ENCODE data around the gene HSPE1.
"Not testable (repeated sequence)": the region's sequence is repeated elsewhere in the genome, so short reads cannot be mapped to it uniquely, and the experiment has no call there.

Gene HSPE1

GRCh38 chr2:197498937-197499593 is 1.1 kb upstream of the HSPE1 start:
- DNase-seq: peak; percentile 45

- DNase-seq: peak; percentile 53
Measured at GRCh38 chr2:197500503-197501131, 438 bp downstream of the HSPE1 start.

GRCh38 chr2:197502201-197502600 is 2.0 kb downstream of the HSPE1 start:
- DNase-seq: no peak

- DNase-seq: no peak
Measured at GRCh38 chr2:197502685-197503084, 2.5 kb downstream of the HSPE1 start.

GRCh38 chr2:197504000-197504399 is 3.8 kb downstream of the HSPE1 start:
- no peak for DNase-seq

- no peak for DNase-seq
Measured at GRCh38 chr2:197504512-197504911, 4.3 kb downstream of the HSPE1 start.

GRCh38 chr2:197506658-197507057 is 6.5 kb downstream of the HSPE1 start:
- DNase-seq: no peak

GRCh38 chr2:197513915-197514314 is 13.7 kb downstream of the HSPE1 start:
- DNase-seq: no peak

GRCh38 chr2:197514754-197515153 is 14.6 kb downstream of the HSPE1 start:
- no peak for DNase-seq

- no peak for DNase-seq
Measured at GRCh38 chr2:197515315-197515738, 15.1 kb downstream of the HSPE1 start.

- DNase-seq: peak; percentile 94
Measured at GRCh38 chr2:197515739-197516392, 15.7 kb downstream of the HSPE1 start, which contains the start of gene MOB4. Gene MOB4, plus strand, starts transcription at chr2:197516066. Its CDS starts 21 bp downstream, at chr2:197516087.

- DNase-seq: peak; percentile 37
Measured at GRCh38 chr2:197516393-197516761, 16.2 kb downstream of the HSPE1 start.

- DNase-seq: no peak
Measured at GRCh38 chr2:197517150-197517549, 17.0 kb downstream of the HSPE1 start.

- no peak for DNase-seq
Measured at GRCh38 chr2:197538412-197538811, 38.2 kb downstream of the HSPE1 start.

GRCh38 chr2:197539734-197540133 is 39.6 kb downstream of the HSPE1 start:
- DNase-seq: no peak

- no peak for DNase-seq
Measured at GRCh38 chr2:197543206-197543605, 43.0 kb downstream of the HSPE1 start.

GRCh38 chr2:197547163-197547900 is 47.2 kb downstream of the HSPE1 start:
- DNase-seq: no peak

GRCh38 chr2:197548582-197548981 is 48.4 kb downstream of the HSPE1 start:
- no peak for DNase-seq

GRCh38 chr2:197551260-197551659 is 51.1 kb downstream of the HSPE1 start:
- DNase-seq: not testable (repeated sequence)
